ENCODE measurements around the gene SLC27A2. TPM values are rescaled to one million over a fixed set of nuclear protein-coding genes. Genes with fewer than 3 reads are reported as not detected.
"Not testable (repeated sequence)": the region's sequence is repeated elsewhere in the genome, so short reads cannot be mapped to it uniquely, and the experiment has no call there.

SLC27A2 gene
- total RNA-seq (under 1 TPM; 0.16 to 0.21 TPM), polyA plus RNA-seq (under 1 TPM in 1 of 3 donors, not detected in 2; 0.74 TPM), total RNA-seq (0 to 2.5 (median 0.92) reads per million in 6 experiments)

GRCh38 chr15:50181969-50182218 lies at the start of gene SLC27A2:
SLC27A2 (plus strand) TSS chr15:50182196; CDS start chr15:50182428, 232 bp downstream.
- peak within 1 kb of the TSS in 1 of 10 donors; percentile 35 for H3K27ac Mint-ChIP-seq
- POLR2A ChIA-PET, result interaction anchor here (0.5 to 1.0 kb wide), 2 partner anchors 108 to 174 kb away, joined by 3 to 4 read pairs; no protein-coding TSS in a partner anchor

DNA sequence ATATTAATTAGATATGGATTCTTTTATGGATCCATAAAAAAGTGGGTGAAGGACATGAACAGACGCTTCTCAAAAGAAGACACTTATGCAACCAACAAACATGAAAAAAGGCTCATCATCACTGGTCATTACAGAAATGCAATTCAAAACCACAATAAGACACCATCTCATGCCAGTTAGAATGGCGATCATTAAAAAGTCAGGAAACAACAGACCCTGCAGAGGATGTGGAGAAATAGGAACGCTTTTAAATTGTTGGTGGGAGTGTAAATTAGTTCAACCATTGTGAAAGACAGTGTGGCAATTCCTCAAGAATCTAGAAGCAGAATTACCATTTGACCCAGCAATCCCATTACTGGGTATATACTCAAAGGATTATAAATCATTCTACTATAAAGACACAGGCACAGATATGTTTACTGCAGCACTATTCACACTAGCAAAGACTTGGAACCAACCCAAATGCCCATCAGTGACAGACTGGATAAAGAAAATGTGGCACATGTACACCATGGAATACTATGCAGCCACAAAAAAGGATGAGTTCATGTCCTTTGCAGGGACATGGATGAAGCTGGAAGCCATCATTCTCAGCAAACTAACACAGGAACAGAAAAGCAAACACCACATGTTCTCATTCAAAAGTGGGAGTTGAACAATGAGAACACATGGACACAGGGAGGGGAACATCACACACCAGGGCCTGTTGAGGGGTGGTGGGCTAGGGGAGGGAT lies 49.6 kb upstream of the SLC27A2 start:
- Mint-ChIP-seq H3K27ac (peak overlapping the region in 1 of 10 donors; percentile 11), H3K27me3 (peaks cover 0 to 14% (median 8%) of the 10 kb centered on the region in 5 donors)
- DNase-seq, H3K4me1 Mint-ChIP-seq, H3K36me3 Mint-ChIP-seq, H3K9me3 Mint-ChIP-seq, ATAC-seq, H3K4me3 Mint-ChIP-seq, POLR2A ChIA-PET: not testable (repeated sequence)

More at GRCh38 chr15:50181969-50182218, at the start of gene SLC27A2:
- Mint-ChIP-seq H3K4me3 (peak within 1 kb of the TSS; percentile 84 to 97 (median 88)), H3K36me3 (peaks cover 0 to 2% (median 0%) of the 10 kb centered on the region in 3 donors), H3K4me1 (peaks cover 9 to 15% (median 13%) of the 10 kb centered on the region in 4 donors), H3K27me3 (peaks cover 12 to 61% (median 33%) of the 10 kb centered on the region in 5 donors), H3K9me3 (no peaks in the 10 kb centered on the region)
- ATAC-seq, result no peak
- peak in 2 of 10 donors; percentile 12 to 14 for DNase-seq

DNA sequence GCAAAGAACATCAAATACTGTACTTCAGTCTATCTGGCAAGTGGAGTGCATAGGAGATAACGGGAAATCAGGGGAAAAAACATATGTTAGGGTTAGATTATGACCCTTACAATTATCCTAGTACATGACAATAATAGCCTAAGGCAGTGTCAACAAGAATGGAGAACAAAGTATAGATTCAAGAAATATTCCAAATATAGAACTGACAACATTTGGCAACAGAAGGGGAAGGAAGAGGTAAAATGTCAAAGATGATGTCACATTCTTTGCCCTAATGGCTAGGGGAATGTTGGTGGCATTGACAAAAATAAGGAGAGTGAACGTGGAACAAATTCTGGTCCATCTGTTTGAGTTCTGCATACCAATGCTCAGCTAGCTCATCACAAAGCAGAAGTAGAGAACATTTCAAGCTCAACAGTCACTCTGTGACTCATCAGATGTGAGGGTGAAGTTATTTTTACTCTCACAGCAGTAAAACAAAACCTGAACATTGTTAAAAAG lies 47.4 kb upstream of the SLC27A2 start:
- POLR2A ChIA-PET, result no interaction called here
- ATAC-seq, result no peak
- H3K27me3 Mint-ChIP-seq, result peaks cover 0 to 7% (median 6%) of the 10 kb centered on the region in 5 donors
- no peak overlapping the region for H3K4me3 Mint-ChIP-seq
- H3K27ac Mint-ChIP-seq, result no peak overlapping the region
- no peak for DNase-seq
- peaks cover 0 to 5% (median 0%) of the 10 kb centered on the region in 9 donors for H3K9me3 Mint-ChIP-seq
- H3K4me1 Mint-ChIP-seq, result peaks cover 0 to 8% (median 2%) of the 10 kb centered on the region in 4 donors
- no peaks in the 10 kb centered on the region for H3K36me3 Mint-ChIP-seq

DNA sequence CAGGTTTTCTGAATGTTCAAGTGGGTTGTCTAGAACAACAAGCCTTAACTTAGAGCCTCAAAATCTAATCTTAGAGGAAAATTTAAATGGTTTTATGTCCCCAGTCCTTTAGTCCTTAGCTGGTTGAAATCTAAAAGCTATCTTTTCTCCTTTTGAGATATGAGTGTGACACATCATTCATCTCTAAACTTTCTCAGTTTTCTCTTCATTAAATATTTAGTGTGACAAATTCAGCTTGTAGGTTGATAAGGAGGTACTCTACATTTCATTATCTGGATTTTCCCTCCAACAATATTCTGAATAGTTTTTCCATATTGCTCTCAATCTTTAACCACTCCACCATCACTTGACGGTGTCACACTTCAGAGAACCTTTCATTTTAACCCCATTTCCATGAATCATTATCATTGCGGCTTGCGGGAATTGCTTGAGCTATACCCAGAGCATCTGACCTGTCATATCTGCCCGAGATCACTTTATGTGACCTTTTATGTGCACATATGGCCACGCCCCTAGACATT lies 46.9 kb upstream of the SLC27A2 start:
- POLR2A ChIA-PET, result no interaction called here
- peaks cover 0 to 5% (median 0%) of the 10 kb centered on the region in 9 donors for H3K9me3 Mint-ChIP-seq
- H3K27me3 Mint-ChIP-seq, result peaks cover 0 to 7% (median 5%) of the 10 kb centered on the region in 5 donors
- no peak for ATAC-seq
- DNase-seq, result no peak
- no peaks in the 10 kb centered on the region for H3K36me3 Mint-ChIP-seq
- peaks cover 0 to 8% (median 2%) of the 10 kb centered on the region in 4 donors for H3K4me1 Mint-ChIP-seq
- H3K27ac Mint-ChIP-seq, result peak overlapping the region in 1 of 10 donors; percentile 2
- H3K4me3 Mint-ChIP-seq, result no peak overlapping the region

DNA sequence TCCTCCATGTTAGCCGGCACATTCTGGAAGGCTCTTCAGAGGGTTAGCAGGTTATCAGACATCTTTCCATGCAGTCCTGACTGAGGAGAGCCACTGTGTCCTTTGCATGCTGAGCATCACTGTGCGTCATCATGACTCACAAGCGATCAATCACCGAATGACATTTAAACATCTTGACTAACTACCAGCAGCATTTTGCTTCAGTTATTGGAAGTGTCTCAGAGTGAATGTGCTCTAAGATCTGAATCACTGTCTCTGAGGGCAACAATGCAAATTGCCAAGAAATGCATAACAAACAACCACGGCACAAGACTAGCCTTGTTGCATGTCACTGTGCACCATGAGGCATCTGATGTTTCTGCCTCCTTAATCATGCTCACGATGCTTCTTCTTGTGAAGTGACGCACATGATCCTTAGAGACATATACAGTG lies 44.6 kb upstream of the SLC27A2 start:
- Mint-ChIP-seq H3K4me3 (no peak overlapping the region), H3K27me3 (peaks cover 0 to 5% (median 4%) of the 10 kb centered on the region in 5 donors), H3K27ac (no peak overlapping the region), H3K4me1 (peaks cover 0 to 8% (median 2%) of the 10 kb centered on the region in 4 donors), H3K36me3 (no peaks in the 10 kb centered on the region), H3K9me3 (peaks cover 0 to 3% (median 0%) of the 10 kb centered on the region in 9 donors)
- POLR2A ChIA-PET, result no interaction called here
- DNase-seq (no peak), ATAC-seq (no peak)

GRCh38 chr15:50137893-50138292 lies 44.1 kb upstream of the SLC27A2 start:
- Mint-ChIP-seq H3K4me3 (no peak overlapping the region), H3K4me1 (peaks cover 0 to 8% (median 2%) of the 10 kb centered on the region in 4 donors), H3K27me3 (peaks cover 0 to 5% (median 0%) of the 10 kb centered on the region in 5 donors), H3K27ac (no peak overlapping the region), H3K9me3 (no peaks in the 10 kb centered on the region), H3K36me3 (no peaks in the 10 kb centered on the region)
- no peak for DNase-seq
- POLR2A ChIA-PET, result no interaction called here
- no peak for ATAC-seq

GRCh38 chr15:50138391-50138790 lies 43.6 kb upstream of the SLC27A2 start:
- no peak overlapping the region for H3K4me3 Mint-ChIP-seq
- no peaks in the 10 kb centered on the region for H3K36me3 Mint-ChIP-seq
- no peak for DNase-seq
- POLR2A ChIA-PET, result no interaction called here
- no peak for ATAC-seq
- peaks cover 0 to 5% (median 0%) of the 10 kb centered on the region in 5 donors for H3K27me3 Mint-ChIP-seq
- no peaks in the 10 kb centered on the region for H3K9me3 Mint-ChIP-seq
- H3K27ac Mint-ChIP-seq, result no peak overlapping the region
- H3K4me1 Mint-ChIP-seq, result peaks cover 0 to 8% (median 2%) of the 10 kb centered on the region in 4 donors

- no peak for DNase-seq
- Mint-ChIP-seq H3K27ac (no peak overlapping the region), H3K9me3 (no peaks in the 10 kb centered on the region), H3K4me3 (no peak overlapping the region), H3K4me1 (peaks cover 0 to 2% (median 0%) of the 10 kb centered on the region in 4 donors), H3K36me3 (no peaks in the 10 kb centered on the region), H3K27me3 (peaks cover 0 to 5% (median 0%) of the 10 kb centered on the region in 5 donors)
- ATAC-seq, result no peak
- POLR2A ChIA-PET, result no interaction called here
These were observed 41.9 kb upstream of the SLC27A2 start for GRCh38 chr15:50140098-50140497.

GRCh38 chr15:50140983-50141382 lies 41.0 kb upstream of the SLC27A2 start:
- Mint-ChIP-seq H3K4me3 (no peak overlapping the region), H3K27me3 (peaks cover 0 to 4% (median 0%) of the 10 kb centered on the region in 5 donors), H3K9me3 (no peaks in the 10 kb centered on the region), H3K4me1 (peaks cover 0 to 3% (median 0%) of the 10 kb centered on the region in 4 donors), H3K36me3 (no peaks in the 10 kb centered on the region), H3K27ac (no peak overlapping the region)
- DNase-seq, result no peak
- ATAC-seq, result no peak
- POLR2A ChIA-PET, result no interaction called here

GRCh38 chr15:50141856-50142255 lies 40.1 kb upstream of the SLC27A2 start:
- Mint-ChIP-seq H3K4me3 (no peak overlapping the region), H3K9me3 (no peaks in the 10 kb centered on the region), H3K4me1 (peaks cover 0 to 3% (median 0%) of the 10 kb centered on the region in 4 donors), H3K27me3 (peaks cover 0 to 3% (median 0%) of the 10 kb centered on the region in 5 donors), H3K36me3 (no peaks in the 10 kb centered on the region), H3K27ac (no peak overlapping the region)
- ATAC-seq (no peak), DNase-seq (no peak)
- POLR2A ChIA-PET, result no interaction called here

DNA sequence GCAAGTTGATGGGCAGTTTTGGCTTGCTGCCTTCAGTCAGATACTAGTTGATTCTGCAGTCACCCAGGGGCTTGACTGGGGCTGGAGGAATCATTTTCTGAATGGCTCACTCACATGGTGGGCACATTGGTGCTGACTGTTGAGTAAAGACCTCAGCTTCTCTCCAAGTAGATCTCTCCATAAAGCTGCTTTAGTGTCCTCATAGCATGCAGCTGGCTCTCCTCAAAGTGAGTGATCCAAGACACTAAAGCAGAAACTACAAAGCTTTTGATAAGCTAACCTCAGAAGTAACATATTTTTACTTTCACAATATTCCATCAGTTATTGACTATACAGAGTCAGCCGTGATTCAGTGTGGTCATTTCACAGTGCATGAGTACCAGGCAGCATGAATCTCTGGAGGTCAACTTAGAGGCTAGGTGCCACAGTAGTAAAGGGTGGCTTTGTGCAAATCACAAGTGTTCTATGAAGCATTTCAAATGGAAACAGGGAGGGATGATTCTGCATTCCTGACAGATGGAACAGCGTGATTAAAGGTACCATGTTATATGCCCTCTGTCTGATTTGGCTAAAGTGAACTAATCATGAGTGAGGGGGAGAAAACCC lies 38.6 kb upstream of the SLC27A2 start:
- POLR2A ChIA-PET, result no interaction called here
- ATAC-seq, result no peak

GRCh38 chr15:50144341-50145120 lies 37.5 kb upstream of the SLC27A2 start:
- H3K9me3 Mint-ChIP-seq, result no peaks in the 10 kb centered on the region
- DNase-seq (no peak), ATAC-seq (no peak)
- H3K4me1 Mint-ChIP-seq, result peaks cover 0 to 3% (median 0%) of the 10 kb centered on the region in 4 donors
- no peak overlapping the region for H3K4me3 Mint-ChIP-seq
- H3K27me3 Mint-ChIP-seq, result peaks cover 0 to 3% (median 0%) of the 10 kb centered on the region in 5 donors
- H3K27ac Mint-ChIP-seq, result no peak overlapping the region
- H3K36me3 Mint-ChIP-seq, result no peaks in the 10 kb centered on the region
- POLR2A ChIA-PET, result no interaction called here

More for the DNA sequence above, 38.6 kb upstream of the SLC27A2 start:
- Mint-ChIP-seq H3K4me3 (no peak overlapping the region), H3K27ac (no peak overlapping the region), H3K9me3 (no peaks in the 10 kb centered on the region), H3K4me1 (peaks cover 0 to 3% (median 0%) of the 10 kb centered on the region in 4 donors), H3K36me3 (no peaks in the 10 kb centered on the region), H3K27me3 (peaks cover 0 to 3% (median 0%) of the 10 kb centered on the region in 5 donors)
- no peak for DNase-seq

All from naive thymus-derived CD8-positive, alpha-beta T cell (primary cell).